GM19035 (cell line): ENCODE data around the gene NFIX.
A peak's percentile ranks its signal among the peaks of the same experiment; 100 is the strongest.

ENCODE experiments used
- ATAC-seq: cut with Tn5 transposase; IDR thresholded peaks from one replicate; pipeline ENCODE4 v1.9.1; 2021; ENCODE audit not compliant: unreplicated experiment

NFIX gene

DNA sequence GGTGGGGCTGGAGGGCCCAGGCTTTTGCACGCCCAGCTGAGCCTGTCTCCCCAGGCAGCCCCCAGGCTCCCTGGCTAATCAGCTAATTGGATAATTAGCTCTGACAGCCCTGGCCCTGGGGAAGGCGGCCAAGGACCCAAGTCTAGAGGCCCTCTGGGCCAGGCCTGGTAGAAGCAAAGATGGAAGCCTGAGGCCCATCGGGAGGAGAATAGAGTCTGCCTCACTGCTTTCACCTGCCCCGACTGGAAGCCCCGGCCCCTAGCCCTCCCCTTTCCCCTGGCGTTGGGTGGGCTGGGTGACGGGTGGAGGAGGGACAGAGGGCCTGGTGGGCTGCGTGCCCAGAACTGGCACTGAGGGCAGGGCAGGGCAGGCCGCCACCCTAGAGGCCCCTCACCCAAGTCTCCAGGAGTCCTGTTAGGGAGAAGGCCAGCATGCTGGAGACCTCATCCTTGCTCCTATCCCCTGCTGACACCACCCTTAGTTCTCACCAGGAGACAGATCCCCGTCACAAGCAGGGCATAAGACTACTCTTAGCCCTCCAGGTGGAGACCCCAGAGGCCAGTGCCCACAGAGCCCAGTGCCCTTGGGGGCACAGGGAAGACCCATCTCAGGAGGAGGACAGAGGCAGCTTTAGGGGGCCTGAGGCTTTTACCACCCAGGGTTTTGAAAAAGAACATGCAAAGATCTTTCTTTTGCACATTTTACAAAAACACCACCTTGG is 95.4 kb downstream of the NFIX start:
- no peak for ATAC-seq

DNA sequence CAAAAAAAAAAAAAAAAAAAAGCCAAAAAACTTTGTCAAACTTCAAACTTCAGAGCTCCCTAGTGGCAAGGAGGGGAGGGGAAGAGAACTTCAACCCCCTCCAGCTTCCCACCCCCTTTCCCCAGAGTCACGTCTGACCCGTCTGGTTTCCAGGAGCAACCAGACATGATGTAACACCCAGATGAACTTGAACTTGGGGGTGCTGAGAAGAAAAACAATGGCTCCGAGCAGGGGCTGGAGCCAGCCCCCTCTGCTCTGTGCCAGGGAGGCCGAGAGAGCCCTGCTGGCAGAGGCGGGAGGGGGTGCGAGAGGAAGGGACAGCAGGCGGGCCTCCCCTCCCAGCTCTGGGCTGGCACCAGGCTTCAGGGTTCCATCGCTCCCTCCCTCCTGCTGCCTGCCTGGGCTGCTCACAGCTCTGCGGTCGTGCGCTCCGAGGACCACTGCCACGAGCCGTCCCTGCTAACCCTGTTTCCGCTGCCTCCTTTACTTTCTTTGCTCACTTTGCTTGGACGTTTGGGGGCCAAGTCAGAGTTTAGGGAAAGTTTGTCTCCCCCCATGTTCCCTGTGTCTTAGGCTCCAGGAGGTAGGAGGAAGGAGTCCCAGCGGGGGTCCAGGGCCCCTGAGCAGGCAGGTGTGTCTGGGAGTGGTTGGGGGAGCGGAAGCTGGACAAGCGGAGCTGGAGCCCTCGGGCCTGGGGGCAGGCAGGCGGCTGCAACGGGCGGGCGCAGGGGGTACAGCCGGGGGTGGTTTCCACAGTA is 96.3 kb downstream of the NFIX start:
- no peak for ATAC-seq

DNA sequence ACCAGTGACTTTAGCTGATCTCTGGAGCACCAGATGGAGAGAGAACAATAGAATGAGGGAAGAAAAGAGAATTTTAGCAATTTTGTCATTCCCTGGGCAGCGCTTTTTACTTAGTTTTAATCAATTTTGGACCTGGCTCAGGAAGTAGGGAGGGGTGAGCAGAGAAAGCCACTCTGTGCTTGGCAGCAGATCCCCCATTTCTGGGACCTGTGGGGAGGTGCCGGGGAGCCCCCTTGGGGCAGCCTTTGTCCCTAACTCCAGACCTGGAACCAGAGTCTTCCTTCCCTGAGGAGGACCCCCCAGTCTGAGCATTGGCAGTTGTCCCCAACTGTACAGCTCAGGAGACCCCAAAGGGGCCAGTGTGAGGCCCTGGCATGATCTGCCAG is 96.9 kb downstream of the NFIX start:
- no peak for ATAC-seq

DNA sequence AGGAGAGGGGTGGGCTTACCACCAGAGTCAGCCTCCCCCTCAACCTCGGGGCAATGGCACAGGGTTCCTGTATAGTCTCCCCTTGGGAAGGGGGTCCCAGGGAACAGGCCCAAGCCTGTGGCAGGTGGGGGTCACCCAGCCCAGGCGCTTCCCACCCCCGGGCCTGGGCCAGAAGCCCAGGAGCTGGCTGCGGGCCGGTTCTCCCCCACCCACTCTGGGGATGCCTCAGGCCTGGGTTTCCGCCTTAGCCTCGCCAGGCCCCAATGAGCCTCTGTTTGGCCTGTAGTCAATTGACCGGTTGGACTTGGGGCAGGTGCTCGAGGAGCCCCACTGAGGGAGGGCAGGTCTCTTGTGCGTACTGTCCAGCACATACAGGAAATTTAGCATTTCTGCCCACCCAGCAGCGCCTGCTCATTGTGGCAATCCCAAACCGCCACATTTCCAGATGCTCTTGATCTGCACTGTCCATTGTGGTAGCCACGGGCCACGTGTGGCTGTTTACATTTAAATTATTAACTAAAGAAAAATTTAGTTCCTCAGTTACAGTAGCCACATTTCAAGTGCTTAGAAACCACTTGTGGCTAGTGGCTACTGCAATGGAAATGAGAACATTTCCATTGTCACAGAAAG is 97.4 kb downstream of the NFIX start:
- no peak for ATAC-seq

DNA sequence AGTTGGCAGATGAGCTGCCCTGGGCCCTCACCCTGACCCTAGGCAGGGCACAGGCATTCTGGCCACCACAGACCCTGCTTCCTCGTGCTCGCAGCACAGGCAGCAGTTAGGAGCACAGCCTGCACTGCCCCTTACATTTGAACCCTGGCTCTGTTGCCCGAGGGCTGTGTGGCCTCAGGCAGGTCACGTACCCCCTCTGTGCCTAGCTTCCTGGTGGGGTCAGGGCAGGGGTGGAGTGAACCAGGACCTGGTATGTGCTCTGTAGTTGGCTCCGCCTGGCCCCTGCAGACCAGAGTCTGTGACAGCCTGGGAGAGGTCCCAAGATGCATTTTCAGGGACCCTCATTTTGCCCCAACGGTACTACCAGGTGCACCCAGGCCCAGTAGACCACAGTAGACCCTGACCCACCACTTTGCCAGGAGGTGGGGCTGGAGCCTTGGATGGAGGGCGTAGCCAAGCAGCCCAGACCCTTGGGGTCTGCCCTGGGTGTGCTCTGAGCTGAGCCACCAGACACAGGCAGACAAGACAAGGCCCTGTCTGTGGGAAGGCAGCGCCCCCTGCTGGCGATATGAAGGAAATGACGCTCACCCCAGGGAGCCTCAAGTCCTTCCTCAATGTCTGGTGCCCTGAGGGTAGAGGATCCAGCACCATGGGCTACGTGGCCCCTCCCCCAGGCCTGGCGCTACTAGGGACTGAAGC is 98.3 kb downstream of the NFIX start:
- no peak for ATAC-seq

DNA sequence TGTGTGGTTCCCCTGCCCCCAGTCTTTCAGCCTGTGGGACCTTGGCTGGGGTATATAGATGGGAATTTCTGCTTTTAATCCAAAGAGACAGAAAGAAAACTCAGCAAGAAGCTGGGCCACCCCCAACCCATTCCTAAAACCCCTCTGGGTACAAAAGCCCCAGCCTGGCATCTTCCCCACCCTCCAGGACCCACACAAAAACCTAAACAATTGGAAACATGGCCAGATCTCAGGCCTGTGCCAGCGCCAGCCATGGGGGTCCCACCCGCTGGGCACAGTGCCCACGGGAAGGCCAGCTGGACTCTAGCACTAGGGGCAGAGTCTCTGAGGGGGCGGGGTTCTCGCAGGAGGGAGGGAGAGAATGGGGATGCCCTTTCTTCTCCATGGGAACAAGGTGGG is 98.8 kb downstream of the NFIX start:
- ATAC-seq: no peak

DNA sequence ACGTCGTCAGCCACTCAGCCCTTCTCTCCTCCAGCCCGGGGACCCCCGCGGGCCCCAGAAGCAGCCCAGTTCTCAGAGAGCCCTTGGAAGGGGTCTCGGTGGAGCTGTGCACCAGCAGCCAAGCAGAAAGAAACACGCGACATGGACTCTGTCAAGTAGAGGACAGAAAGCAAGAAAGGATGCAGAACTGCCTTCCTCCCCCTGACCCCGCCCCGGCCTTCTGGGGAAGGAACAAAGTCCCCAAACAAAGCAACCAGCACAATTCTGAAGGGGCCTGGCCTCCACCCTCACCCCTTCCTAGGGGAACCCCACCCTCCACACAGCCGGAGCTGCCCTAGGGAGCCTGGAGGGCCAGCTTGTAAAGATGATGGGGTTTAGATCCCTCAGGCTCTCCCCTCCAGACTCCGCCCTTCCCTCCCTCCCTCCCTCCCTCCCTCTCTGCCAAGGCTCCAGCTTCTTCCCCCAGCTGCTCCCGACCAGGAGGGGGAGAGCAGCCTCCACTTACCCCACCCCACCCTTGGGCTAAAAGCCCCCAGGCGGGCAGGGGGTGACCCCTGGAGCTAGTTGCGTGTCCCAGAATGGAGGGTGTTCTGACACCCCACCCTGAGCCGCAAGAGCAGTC is 99.6 kb downstream of the NFIX start:
- no peak for ATAC-seq

DNA sequence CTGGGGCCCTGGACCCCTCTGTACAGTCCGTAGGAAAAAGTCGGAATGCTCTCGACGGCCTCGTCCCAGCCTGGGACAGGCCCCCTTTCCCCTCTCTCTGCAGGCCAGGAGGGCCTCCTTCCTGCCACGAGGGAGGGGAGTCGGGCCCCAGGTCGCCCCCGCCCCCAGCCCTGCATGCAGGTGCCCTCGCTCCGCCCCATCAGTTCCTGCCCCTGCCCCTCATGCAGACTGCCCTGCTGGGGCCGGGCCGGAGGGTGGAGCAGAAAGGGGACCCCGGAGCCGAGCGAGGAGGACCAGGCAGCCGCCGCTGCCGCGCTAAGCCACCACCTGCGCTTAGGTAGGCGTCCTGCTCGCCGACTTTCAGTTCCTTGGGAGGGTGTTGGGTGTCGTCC is 100.1 kb downstream of the NFIX start:
- ATAC-seq: no peak

DNA sequence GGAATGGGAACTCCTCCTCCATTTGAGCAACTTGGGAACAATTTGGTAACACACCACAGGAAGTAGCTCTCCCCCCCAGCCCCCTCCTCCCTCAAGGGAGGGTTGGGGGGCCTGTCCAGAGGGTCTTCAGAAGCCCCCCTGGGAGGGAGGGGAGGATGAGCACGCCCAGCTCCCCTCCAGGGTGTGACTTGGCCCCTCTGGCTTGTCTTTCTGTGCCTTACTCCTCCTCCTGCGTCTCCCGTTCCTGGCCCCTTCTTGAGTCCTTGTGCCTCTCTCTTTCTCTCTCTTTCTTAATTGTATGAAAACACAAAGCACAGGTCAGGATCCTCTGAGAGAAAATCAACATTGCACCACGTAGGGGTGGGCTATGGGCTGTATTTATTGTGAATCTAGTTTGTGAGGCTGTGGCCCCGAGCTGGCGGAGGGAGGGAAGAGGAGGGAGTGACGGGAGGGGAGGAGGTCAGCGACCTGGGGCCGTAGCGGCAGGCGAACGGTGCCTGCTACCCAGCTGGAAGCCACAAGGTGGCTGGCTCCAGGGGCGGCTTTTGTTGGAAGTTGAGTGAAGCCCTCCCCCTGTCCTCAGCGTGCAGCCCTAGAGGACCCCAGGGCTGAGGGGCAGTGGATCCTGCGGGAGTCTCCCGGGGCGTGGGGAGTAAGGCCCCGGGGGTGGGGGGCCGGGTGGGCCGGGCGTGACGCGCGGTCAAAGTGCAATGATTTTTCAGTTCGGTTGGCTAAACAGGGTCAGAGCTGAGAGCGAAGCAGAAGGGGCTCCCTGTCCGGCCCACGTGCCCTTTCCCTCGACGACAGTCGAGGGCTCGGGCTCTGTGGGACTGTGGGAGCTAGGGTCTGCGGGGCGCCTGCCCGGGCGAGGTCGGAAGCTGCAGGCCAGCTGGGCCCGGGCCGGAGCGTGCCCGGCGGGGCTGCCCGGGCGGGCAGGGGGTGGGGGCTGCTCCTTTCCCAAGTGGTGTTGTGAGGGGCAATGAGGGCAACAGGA is 101.0 kb downstream of the NFIX start:
- no peak for ATAC-seq

DNA sequence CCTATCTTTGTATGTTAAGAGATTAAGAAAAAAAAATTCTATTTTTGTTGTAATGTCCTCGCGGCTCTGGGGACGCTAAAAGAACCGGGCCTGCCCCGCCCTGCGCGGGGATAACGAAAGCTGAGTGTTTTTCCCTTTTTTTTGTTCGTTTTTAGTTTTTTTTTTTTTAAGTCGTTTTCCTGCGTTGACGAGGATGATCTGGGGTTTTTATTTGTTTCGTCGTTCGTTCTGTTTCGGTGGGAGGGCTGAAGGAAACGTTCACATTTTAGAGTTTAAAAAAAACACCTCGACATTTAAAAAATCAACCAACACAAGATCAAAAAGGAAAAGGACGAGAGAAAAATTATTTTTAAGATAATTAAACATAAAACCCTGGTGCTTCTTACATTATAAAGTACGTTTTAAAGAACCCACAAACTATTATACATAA is 101.8 kb downstream of the NFIX start:
- no peak for ATAC-seq

DNA sequence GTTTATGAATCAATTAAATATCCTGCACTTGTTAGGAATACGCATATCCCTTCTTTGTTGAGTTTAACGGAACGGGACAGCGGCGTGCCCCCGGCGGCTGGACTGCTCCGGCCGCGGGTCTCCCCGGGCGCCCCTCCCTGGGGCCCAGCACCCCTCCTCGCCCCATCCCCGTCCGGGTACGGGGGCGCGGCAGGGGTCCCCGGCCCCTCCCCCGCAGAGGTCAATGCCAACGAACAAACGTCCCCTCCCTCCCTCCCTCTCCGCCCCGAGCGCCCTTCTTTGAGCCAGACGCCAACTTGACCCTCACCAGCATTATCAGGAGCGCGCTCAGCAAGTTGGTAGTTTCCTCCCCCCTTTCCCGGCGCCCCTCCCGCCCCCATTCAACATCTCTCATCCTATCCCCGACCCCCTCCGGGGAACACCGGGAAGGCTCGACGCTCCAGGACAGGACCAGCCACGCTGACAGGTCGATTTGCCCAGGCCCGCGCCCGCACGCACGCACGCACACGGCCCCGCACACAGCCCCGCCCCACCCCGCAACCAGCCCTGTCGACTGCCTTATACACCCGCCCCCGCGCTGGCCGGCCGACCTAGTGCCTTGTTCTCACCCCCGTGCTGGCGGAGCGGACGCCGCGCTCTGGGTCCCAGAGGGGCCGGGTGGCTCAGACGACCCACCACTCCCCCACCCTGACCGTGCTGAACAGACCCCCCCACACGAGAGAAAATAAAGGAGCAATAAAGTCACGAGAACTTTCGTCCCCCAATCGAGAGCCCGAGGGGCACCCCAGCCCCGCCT is 102.4 kb downstream of the NFIX start:
- no peak for ATAC-seq

DNA sequence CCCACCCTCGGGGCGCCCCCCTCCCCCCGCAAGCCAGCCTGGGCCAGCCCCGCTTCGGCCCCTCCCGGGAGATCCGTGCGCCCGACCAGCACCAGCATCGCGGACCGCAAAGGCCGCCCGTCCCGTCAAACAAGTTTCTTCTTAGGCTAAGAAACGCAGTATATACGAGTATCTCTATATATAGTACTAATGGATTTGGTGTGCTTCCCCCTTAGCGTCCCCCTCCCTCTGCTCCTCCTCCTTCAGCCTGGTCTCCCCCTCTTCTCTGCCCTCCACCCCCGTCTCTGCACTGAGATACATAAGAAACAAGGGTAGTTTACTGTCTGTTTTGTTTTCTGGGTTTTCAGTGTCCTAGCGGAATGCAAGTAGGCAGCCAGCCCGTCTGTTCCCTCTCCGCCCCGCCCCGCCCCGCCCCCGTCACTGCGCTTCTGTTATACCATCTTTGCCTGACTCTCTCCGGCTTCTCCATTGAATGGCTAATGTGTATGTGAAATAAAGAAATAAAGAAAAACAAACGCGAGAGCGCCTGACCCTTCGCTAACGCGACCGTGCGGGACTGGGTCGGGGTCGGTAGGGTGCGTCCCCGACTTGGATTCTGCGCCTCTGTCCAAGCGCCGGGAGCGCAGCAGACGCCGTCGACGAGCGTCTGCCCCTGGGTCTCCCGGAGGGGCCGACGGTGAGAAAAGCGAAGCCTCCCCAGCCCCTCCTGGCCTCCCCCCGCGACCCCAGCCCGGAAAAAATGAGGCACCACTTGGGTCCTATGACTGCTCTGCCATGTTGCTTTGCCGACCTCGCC is 103.2 kb downstream of the NFIX start:
- ATAC-seq: no peak

DNA sequence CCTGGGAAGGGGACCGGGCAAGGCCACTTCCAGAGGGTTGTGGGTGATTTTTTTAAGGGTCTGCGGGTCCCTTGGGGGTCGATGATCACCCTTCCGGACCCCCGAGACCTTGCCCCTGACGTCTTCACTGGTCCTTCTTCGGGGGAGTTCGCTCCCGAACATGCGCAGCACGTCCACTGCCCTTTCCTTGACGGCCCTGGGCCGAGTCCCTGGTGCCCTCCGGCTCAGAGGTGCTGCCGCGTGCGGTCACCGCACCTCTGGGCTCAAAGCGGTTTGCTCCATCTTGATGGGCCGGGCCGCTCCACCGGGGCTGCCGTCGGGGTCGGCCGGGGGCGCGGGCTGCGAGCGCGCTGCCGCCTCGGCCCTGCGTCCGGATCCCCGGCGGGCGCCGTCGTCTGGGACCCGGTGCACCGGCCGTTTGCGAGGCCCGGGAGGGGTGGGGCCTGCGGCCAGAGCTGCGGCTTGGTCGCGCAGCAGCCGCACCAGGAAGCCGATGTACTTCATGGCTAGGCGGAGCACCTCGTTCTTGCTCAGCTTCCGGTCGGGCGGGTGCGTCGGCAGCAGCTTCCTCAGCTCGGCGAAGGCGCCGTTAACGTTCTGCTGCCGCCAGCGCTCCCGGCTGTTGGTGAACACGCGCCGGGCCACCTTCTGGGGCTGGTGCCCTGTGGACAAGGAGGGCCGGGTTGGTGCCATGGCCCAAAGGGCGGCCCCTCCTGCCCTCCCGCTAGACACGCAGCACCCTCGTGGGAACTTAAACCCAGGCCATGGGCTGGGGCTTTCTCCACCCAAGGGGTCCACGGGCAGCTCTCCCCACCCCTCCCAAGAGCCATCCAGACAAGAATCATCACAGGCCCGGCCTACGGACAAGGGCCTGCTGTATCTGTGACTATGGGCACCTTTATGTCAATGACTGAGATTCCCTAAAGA is 104.1 kb downstream of the NFIX start:
- no peak for ATAC-seq

DNA sequence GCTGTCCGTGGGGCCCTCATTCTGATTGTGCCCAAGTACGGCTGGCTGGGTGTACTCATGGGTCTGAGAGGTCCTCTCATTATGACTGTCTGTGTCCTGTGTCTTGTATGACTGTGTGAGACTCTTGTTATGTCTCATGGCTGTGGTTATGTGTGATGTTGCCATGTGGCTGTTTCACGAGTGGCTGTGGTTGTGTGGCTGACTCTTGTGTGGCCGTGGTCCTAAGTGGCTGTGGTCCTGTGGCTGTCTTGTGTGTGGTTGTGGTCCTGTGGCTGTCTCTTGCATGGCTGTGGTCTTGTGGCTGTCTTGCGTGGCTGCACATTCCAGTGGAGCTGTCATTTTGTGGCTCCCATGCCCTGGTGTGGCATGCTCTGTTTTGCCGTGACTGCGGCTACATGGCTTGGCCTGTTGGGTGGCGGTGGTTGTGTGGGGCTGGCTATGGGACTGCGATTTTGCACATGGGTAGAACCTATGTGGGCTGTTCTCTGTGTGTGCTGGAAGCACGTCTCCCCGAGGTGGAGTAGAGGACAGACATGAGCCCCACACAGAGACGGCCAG is 104.8 kb downstream of the NFIX start:
- peak; percentile 36 for ATAC-seq

DNA sequence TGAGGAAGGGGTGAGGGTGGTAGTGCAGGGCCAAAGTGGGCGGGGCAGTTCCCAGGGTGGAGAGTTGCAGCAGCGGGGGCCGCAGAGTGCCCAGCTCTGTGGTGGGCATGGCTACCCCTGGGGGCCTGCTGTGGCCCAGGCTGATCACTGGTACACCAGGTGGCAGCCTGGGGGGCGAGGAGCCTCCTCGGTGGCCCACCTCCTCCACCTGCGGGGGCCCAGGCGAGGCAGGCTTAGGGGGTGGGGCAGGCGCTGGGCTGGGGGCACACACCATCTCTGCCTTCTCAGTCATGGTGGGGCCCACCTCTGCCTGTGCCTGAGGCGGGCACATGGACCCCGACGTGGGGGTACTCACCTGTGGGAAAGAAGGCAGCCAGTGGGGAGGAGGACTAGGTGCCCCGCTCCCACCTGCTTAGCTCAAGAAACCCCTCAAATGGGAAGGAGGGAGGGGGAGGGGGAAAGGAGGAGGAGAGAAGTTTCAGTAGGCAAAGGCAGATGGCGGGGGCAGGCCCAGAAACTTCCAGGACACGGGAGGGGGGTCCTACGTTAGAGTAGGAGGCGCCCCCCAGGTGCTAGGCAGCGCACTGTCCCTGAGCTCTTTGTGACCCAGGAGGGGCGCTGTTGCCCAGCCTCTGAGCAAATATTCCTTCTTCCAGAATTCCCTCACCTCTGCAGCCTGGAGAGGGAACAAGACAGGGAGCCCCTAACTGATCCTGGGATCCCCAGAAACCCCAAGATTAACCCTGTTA is 105.7 kb downstream of the NFIX start:
- ATAC-seq: no peak
